Skeletal muscle satellite cell (primary cell): ENCODE measurements around the gene KPNA6.
"Not testable (repeated sequence)": the region's sequence is repeated elsewhere in the genome, so short reads cannot be mapped to it uniquely, and the experiment has no call there.

Experiments
- H3K27me3 ChIP-seq: 2 replicates; pipeline ENCODE4 v1.7.0; 2013; ENCODE audit warnings: low read length; ENCODE audit not compliant: control insufficient read depth, insufficient read depth
- H3K36me3 ChIP-seq: 2 replicates; pipeline ENCODE4 v1.7.0; 2013; ENCODE audit warnings: mild to moderate bottlenecking, control low read depth, low read length; ENCODE audit not compliant: insufficient read depth
- H3K4me1 ChIP-seq: 2 replicates; pipeline ENCODE4 v1.7.0; 2013; ENCODE audit warnings: low read length; ENCODE audit not compliant: control insufficient read depth, insufficient read depth
- H3K4me2 ChIP-seq: 2 replicates; pipeline ENCODE4 v1.7.0; 2013; ENCODE audit warnings: mild to moderate bottlenecking, low read length
- H3K4me3 ChIP-seq: 2 replicates; pipeline ENCODE4 v1.7.0; 2013; ENCODE audit warnings: low read length
- H3K9ac ChIP-seq: 2 replicates; pipeline ENCODE4 v1.7.0; 2013; ENCODE audit warnings: mild to moderate bottlenecking, low read depth, low read length, moderate library complexity
- H3K9me3 ChIP-seq: replicated peaks from 2 replicates; pipeline ENCODE4 v1.7.0; 2013; ENCODE audit warnings: mild to moderate bottlenecking, control low read depth, low read length

KPNA6 gene

DNA sequence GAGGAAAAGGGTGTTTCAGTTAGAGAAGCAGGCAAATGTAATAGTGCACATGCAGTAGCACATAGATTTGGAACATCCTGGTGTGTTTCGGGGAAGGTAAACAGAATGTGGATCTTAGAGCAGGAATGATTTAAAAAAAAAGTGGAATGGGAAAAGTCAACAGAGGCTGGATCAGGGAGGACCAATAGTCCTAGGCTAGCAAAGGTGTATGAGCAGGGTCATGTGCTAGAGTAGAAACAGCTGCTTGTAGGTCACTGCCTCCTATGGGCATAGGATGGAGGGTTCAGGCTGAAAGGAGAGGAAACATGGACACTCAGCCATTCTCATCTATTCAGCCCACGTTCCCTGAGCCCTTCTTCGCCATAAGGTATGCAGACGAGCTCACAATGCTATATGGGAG, 3.7 kb upstream of the KPNA6 start:
- no peaks in the 10 kb centered on the region for H3K27me3 ChIP-seq
- no peak overlapping the region for H3K9ac ChIP-seq

GRCh38 chr1:32105338-32105737, 2.5 kb upstream of the KPNA6 start:
- no peak overlapping the region for H3K4me2 ChIP-seq
- H3K27me3 ChIP-seq, result no peaks in the 10 kb centered on the region
- H3K9me3 ChIP-seq, result no peaks in the 10 kb centered on the region
- no peak overlapping the region for H3K9ac ChIP-seq
- peaks cover 11% of the 10 kb centered on the region for H3K36me3 ChIP-seq
- no peak overlapping the region for H3K4me3 ChIP-seq
- peaks cover 18% of the 10 kb centered on the region for H3K4me1 ChIP-seq

More for the DNA sequence above, 3.7 kb upstream of the KPNA6 start:
- Histone ChIP-seq H3K4me1 (peaks cover 17% of the 10 kb centered on the region), H3K36me3 (peaks cover 22% of the 10 kb centered on the region), H3K4me3 (no peak overlapping the region), H3K9me3 (no peaks in the 10 kb centered on the region), H3K4me2 (no peak overlapping the region)

DNA sequence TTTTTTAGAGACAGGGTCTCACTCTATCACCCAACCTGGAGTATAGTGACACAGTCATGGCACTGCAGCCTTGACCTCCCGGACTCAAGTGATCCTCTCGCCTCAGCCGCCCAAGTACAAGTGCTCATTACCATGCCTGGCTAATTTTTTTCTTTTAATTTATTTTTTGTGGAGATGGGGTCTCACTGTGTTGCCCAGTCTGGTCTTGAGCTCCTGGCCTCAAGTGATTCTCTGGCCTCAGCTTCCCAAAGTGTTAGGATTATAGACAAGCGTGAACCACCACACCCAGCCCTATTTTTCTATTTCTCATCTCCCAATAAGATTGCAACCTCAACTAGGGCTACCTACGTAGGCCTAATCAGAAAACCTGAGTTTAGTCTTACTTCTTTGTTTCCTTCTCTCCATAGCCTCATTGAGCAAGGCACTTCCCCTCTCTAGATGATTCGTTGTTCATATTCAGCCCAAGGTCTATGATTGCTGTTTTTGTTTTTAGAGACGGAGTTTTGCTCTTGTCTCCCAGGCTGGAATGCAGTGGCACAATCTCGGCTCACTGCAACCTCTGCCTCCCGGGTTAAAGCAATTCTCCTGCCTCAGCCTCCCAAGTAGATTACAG, 1.1 kb upstream of the KPNA6 start:
- Histone ChIP-seq H3K9me3 (no peaks in the 10 kb centered on the region), H3K4me1 (peaks cover 5% of the 10 kb centered on the region), H3K4me2 (no peak overlapping the region), H3K9ac (no peak overlapping the region), H3K27me3 (no peaks in the 10 kb centered on the region), H3K36me3 (peaks cover 9% of the 10 kb centered on the region), H3K4me3 (no peak overlapping the region)

DNA sequence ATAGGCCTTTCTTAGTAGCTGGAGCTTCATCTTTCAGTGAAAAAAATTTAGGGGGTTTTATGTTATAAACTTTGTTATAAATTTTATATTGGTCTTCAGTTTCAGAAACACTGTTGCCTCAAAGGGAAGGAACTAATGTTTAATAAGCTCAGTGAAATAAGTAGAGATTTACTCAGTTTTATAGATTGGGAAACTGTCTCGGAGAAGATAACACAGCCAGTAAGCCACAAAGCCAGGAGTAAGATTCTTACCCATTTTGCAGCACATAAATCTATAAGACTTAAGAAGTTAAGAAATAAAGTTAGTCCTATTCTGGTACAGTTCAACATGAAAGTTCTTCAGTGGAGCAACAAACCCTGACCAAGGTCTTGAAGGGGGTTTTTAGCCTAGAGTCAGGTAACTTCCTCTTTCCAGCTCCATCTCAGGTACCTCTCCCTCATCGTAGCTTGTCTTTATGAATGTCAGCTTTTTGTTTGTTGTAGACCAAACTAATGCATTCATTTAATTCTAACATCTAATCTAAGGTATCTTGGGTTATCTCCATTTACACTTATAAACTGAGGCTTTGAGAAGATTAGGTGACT, 3.3 kb downstream of the KPNA6 start:
- H3K4me3 ChIP-seq, result no peak overlapping the region
- no peaks in the 10 kb centered on the region for H3K9me3 ChIP-seq
- no peaks in the 10 kb centered on the region for H3K27me3 ChIP-seq
- peaks cover 11% of the 10 kb centered on the region for H3K4me1 ChIP-seq
- H3K36me3 ChIP-seq, result no peaks in the 10 kb centered on the region
- no peak overlapping the region for H3K9ac ChIP-seq
- H3K4me2 ChIP-seq, result no peak overlapping the region

- Histone ChIP-seq H3K9ac (no peak overlapping the region), H3K9me3 (no peaks in the 10 kb centered on the region), H3K4me2 (no peak overlapping the region), H3K4me3 (no peak overlapping the region), H3K4me1 (peaks cover 18% of the 10 kb centered on the region), H3K36me3 (no peaks in the 10 kb centered on the region), H3K27me3 (no peaks in the 10 kb centered on the region)
Observed at GRCh38 chr1:32111789-32112188, 3.9 kb downstream of the KPNA6 start.

GRCh38 chr1:32112806-32113375, 5.0 kb downstream of the KPNA6 start:
- Histone ChIP-seq H3K9me3 (no peaks in the 10 kb centered on the region), H3K36me3 (no peaks in the 10 kb centered on the region), H3K9ac (no peak overlapping the region), H3K4me1 (peaks cover 19% of the 10 kb centered on the region), H3K4me2 (no peak overlapping the region), H3K4me3 (no peak overlapping the region), H3K27me3 (no peaks in the 10 kb centered on the region)

DNA sequence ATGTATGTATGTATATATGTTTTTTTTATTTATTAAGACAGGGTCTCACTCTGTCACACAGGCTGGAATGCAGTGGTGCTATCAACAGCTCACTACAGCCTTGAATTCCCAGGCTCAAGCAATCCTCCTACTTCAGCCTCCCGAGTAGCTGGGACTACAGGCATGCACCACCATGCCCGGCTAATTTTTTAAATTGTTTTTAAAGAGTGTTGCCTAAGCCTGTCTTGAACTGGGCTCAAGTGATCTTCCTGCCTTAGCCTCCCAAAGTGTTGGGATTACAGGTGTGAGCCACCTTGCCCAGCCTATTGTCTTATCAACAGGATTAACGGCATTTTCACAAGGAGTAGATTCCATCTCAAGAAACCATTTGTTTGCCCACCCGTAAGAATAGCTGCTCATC, 5.6 kb downstream of the KPNA6 start:
- H3K27me3 ChIP-seq, H3K4me2 ChIP-seq, H3K4me3 ChIP-seq, H3K9ac ChIP-seq, H3K36me3 ChIP-seq, H3K9me3 ChIP-seq: not testable (repeated sequence)
- peaks cover 19% of the 10 kb centered on the region for H3K4me1 ChIP-seq

GRCh38 chr1:32114420-32114819, 6.6 kb downstream of the KPNA6 start:
- H3K9ac ChIP-seq, result no peak overlapping the region
- no peaks in the 10 kb centered on the region for H3K9me3 ChIP-seq
- H3K4me1 ChIP-seq, result peaks cover 18% of the 10 kb centered on the region

GRCh38 chr1:32115496-32115895, 7.6 kb downstream of the KPNA6 start:
- H3K36me3 ChIP-seq, result no peaks in the 10 kb centered on the region

More at GRCh38 chr1:32114420-32114819, 6.6 kb downstream of the KPNA6 start:
- Histone ChIP-seq H3K27me3 (no peaks in the 10 kb centered on the region), H3K36me3 (no peaks in the 10 kb centered on the region), H3K4me3 (no peak overlapping the region), H3K4me2 (no peak overlapping the region)

GRCh38 chr1:32116531-32116930, 8.7 kb downstream of the KPNA6 start:
- Histone ChIP-seq H3K4me1 (peaks cover 22% of the 10 kb centered on the region), H3K9ac (no peak overlapping the region), H3K9me3 (no peaks in the 10 kb centered on the region), H3K4me3 (no peak overlapping the region), H3K27me3 (no peaks in the 10 kb centered on the region), H3K36me3 (no peaks in the 10 kb centered on the region), H3K4me2 (peak overlapping the region; percentile 54)

More at GRCh38 chr1:32115496-32115895, 7.6 kb downstream of the KPNA6 start:
- Histone ChIP-seq H3K9ac (no peak overlapping the region), H3K4me2 (no peak overlapping the region), H3K27me3 (no peaks in the 10 kb centered on the region), H3K9me3 (no peaks in the 10 kb centered on the region), H3K4me1 (peaks cover 15% of the 10 kb centered on the region), H3K4me3 (no peak overlapping the region)

- Histone ChIP-seq H3K27me3 (no peaks in the 10 kb centered on the region), H3K36me3 (peaks cover under 1% of the 10 kb centered on the region), H3K9ac (no peak overlapping the region), H3K4me2 (no peak overlapping the region), H3K4me3 (no peak overlapping the region), H3K9me3 (no peaks in the 10 kb centered on the region), H3K4me1 (peaks cover 12% of the 10 kb centered on the region)
Observed at GRCh38 chr1:32122151-32122550, 14.3 kb downstream of the KPNA6 start.

DNA sequence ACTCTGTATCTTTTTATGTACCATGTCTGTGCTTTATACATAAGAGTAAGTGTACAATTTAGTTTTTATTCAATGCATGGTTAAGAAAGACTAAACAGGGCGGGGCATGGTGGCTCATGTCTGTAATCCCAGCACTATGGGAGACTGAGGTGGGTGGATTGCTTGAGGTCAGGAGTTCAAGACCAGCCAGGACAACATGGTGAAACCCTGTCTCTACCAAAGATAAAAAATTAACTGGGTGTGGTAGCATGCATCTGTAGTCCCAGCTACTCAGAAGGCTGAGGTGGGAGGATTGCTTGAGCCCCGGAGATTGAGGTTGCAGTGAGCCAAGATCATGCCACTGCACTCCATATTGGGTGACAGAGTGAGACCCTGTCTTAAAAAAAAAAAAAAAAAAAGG, 15.5 kb downstream of the KPNA6 start:
- not testable (repeated sequence) for H3K4me3 ChIP-seq, H3K36me3 ChIP-seq, H3K4me2 ChIP-seq, H3K9ac ChIP-seq, H3K9me3 ChIP-seq, H3K27me3 ChIP-seq
- peaks cover 12% of the 10 kb centered on the region for H3K4me1 ChIP-seq
